H9 (cell line): ENCODE measurements around the gene RPS29. TPM values are rescaled to one million over a fixed set of nuclear protein-coding genes. Genes with fewer than 3 reads are reported as not detected.

Source experiments
- DNase-seq: peaks from one replicate; pipeline ENCODE4 v3.0.0-alpha.2; 2017
- H2AFZ ChIP-seq: one replicate; pipeline ENCODE4 v1.6.1; 2013; ENCODE audit warnings: mild to moderate bottlenecking, low read length, control low read depth, moderate library complexity
- H2AK5ac ChIP-seq: 2 replicates; pipeline ENCODE4 v1.6.1; 2013; ENCODE audit warnings: low read length, control low read depth, mixed read lengths; ENCODE audit not compliant: insufficient read length
- H2BK120ac ChIP-seq: one replicate; pipeline ENCODE4 v1.6.1; 2013; ENCODE audit warnings: low read depth, mild to moderate bottlenecking, low read length, control low read depth, inconsistent platforms; ENCODE audit not compliant: poor library complexity, severe bottlenecking
- H2BK12ac ChIP-seq: 2 replicates; pipeline ENCODE4 v1.6.1; 2013; ENCODE audit warnings: low read length, control low read depth, mixed read lengths, low read depth; ENCODE audit not compliant: insufficient read length
- H2BK15ac ChIP-seq: 2 replicates; pipeline ENCODE4 v1.6.1; 2013; ENCODE audit warnings: low read depth, low read length, control low read depth
- H2BK20ac ChIP-seq: one replicate; pipeline ENCODE4 v1.6.1; 2013; ENCODE audit warnings: low read depth, mild to moderate bottlenecking, low read length, control low read depth, inconsistent platforms; ENCODE audit not compliant: poor library complexity, severe bottlenecking
- H2BK5ac ChIP-seq: 2 replicates; pipeline ENCODE4 v1.6.1; 2013; ENCODE audit warnings: low read length, control low read depth, mixed read lengths; ENCODE audit not compliant: insufficient read length
- H3K14ac ChIP-seq: 2 replicates; pipeline ENCODE4 v1.6.1; 2013; ENCODE audit warnings: low read length, control low read depth; ENCODE audit not compliant: insufficient read depth
- H3K18ac ChIP-seq: 2 replicates; pipeline ENCODE4 v1.6.1; 2013; ENCODE audit warnings: low read depth, mild to moderate bottlenecking, mixed read lengths, low read length, control low read depth; ENCODE audit not compliant: insufficient read length
- H3K23ac ChIP-seq: 2 replicates; pipeline ENCODE4 v1.6.1; 2013; ENCODE audit warnings: low read length, control low read depth, mixed read lengths, low read depth; ENCODE audit not compliant: insufficient read length
- H3K23me2 ChIP-seq: 2 replicates; pipeline ENCODE4 v1.6.1; 2013; ENCODE audit warnings: low read depth, mild to moderate bottlenecking, mixed read lengths, low read length, control low read depth; ENCODE audit not compliant: insufficient read length, poor library complexity, severe bottlenecking
- H3K27ac ChIP-seq: 2 replicates; pipeline ENCODE4 v1.5.1; 2013; ENCODE audit warnings: low read length, control low read depth, mixed read lengths, low read depth; ENCODE audit not compliant: insufficient read length
- H3K27me3 ChIP-seq: 2 replicates; pipeline ENCODE4 v1.6.1; 2013; ENCODE audit warnings: low read length, control low read depth, inconsistent platforms; ENCODE audit not compliant: insufficient read depth
- H3K4ac ChIP-seq: 2 replicates; pipeline ENCODE4 v1.6.1; 2013; ENCODE audit warnings: low read depth, mild to moderate bottlenecking, control low read depth, inconsistent platforms, low read length, moderate library complexity
- H3K4me1 ChIP-seq: 2 replicates; pipeline ENCODE4 v1.6.1; 2013; ENCODE audit warnings: low read length, control low read depth, inconsistent platforms; ENCODE audit not compliant: insufficient read depth
- H3K4me2 ChIP-seq: 2 replicates; pipeline ENCODE4 v1.6.1; 2013; ENCODE audit warnings: low read length, control low read depth, mixed read lengths; ENCODE audit not compliant: insufficient read length, insufficient read depth
- H3K56ac ChIP-seq: 2 replicates; pipeline ENCODE4 v1.6.1; 2013; ENCODE audit warnings: low read depth, mild to moderate bottlenecking, mixed read lengths, low read length, control low read depth; ENCODE audit not compliant: insufficient read length
- H3K79me1 ChIP-seq: 2 replicates; pipeline ENCODE4 v1.6.1; 2013; ENCODE audit warnings: low read depth, mild to moderate bottlenecking, moderate library complexity, low read length, control low read depth, inconsistent platforms; ENCODE audit not compliant: insufficient read depth, poor library complexity, severe bottlenecking
- H3K79me2 ChIP-seq: 2 replicates; pipeline ENCODE4 v1.6.1; 2013; ENCODE audit warnings: low read length, control low read depth, inconsistent platforms; ENCODE audit not compliant: insufficient read depth
- H3K9ac ChIP-seq: 2 replicates; pipeline ENCODE4 v1.6.1; 2013; ENCODE audit warnings: low read length, control low read depth, mixed read lengths; ENCODE audit not compliant: insufficient read length; ENCODE audit errors: extremely low read depth
- H3K9me3 ChIP-seq: one replicate; pipeline ENCODE4 v1.6.1; 2013; ENCODE audit warnings: low read depth, low read length, inconsistent platforms; ENCODE audit not compliant: control insufficient read depth
- H3T11ph ChIP-seq: one replicate; pipeline ENCODE4 v1.6.1; 2013; ENCODE audit warnings: mild to moderate bottlenecking, low read length, control low read depth, inconsistent platforms
- H4K20me1 ChIP-seq: one replicate; pipeline ENCODE4 v1.6.1; 2013; ENCODE audit not compliant: control insufficient read depth, insufficient read length, insufficient read depth
- H4K5ac ChIP-seq: 2 replicates; pipeline ENCODE4 v1.6.1; 2013; ENCODE audit warnings: low read depth, mild to moderate bottlenecking, mixed read lengths, low read length, control low read depth; ENCODE audit not compliant: insufficient read length
- H4K8ac ChIP-seq: replicated peaks from 2 replicates; pipeline ENCODE4 v1.6.1; 2013; ENCODE audit warnings: low read length, control low read depth, mixed read lengths, low read depth; ENCODE audit not compliant: insufficient read length
- H4K91ac ChIP-seq: 2 replicates; pipeline ENCODE4 v1.6.1; 2013; ENCODE audit warnings: low read depth, mild to moderate bottlenecking, moderate library complexity, mixed read lengths, low read length, control low read depth; ENCODE audit not compliant: insufficient read length
- H3K27ac Mint-ChIP-seq, 3 experiments: 2 replicates in 2 of 3; 3 replicates in 1 of 3; pipeline ENCODE4 v1.8.0; 2020 to 2021; ENCODE audit warnings: mixed read lengths in 3 of 3, mild to moderate bottlenecking in 1 of 3, moderate library complexity in 1 of 3
- H3K27me3 Mint-ChIP-seq: 2 replicates; pipeline ENCODE4 v1.8.0; 2021; ENCODE audit warnings: low read depth, mild to moderate bottlenecking, moderate library complexity, mixed read lengths
- H3K36me3 Mint-ChIP-seq, 3 experiments: 2 replicates in 2 of 3; 3 replicates in 1 of 3; pipeline ENCODE4 v1.8.0; 2020 to 2021; ENCODE audit warnings: low read depth in 3 of 3, mixed read lengths in 3 of 3; ENCODE audit not compliant: insufficient read depth in 1 of 3
- H3K4me1 Mint-ChIP-seq, 2 experiments: 2 replicates each; pipeline ENCODE4 v1.8.0; 2020; ENCODE audit warnings: mixed read lengths in 2 of 2
- H3K4me3 Mint-ChIP-seq, 2 experiments: 2 replicates in 1 of 2; 3 replicates in 1 of 2; pipeline ENCODE4 v1.8.0; 2020 to 2021; ENCODE audit warnings: mild to moderate bottlenecking in 2 of 2, mixed read lengths in 2 of 2, moderate library complexity in 1 of 2
- H3K9me3 Mint-ChIP-seq, 2 experiments: 2 replicates in 1 of 2; 3 replicates in 1 of 2; pipeline ENCODE4 v1.8.0; 2020; ENCODE audit warnings: mild to moderate bottlenecking in 2 of 2, mixed read lengths in 2 of 2, moderate library complexity in 1 of 2
- WGBS: extraction: QIAGEN DNeasy Blood & Tissue Kit; methylation state at CpG from one replicate; pipeline ENCODE4 v1.1.7; 2013; ENCODE audit warnings: missing lambda C conversion rate, low lambda C conversion rate, mixed read lengths; ENCODE audit not compliant: insufficient read length; ENCODE audit errors: extremely low coverage; 5-methylcytosine and 5-hydroxymethylcytosine counted together
- total RNA-seq: library from RNA; stranded (reverse); gene quantifications from 2 replicates; pipeline ENCODE4 v1.2.1, GENCODE V29; 2021
- TF ChIP-seq, protein P1 (sequence below): fragments of 200-600 bp; sonication (generic); conservative IDR thresholded peaks from 3 replicates; pipeline ENCODE4 v1.8.0; 2021; ENCODE audit warnings: antibody characterized with exemption, mild to moderate bottlenecking

Gene RPS29
- total RNA-seq, 1 experiment from 2014 or later = 1,963 TPM

GRCh38 chr14:49569281-49569680 lies 16.9 kb downstream of the RPS29 start:
- no peak overlapping the region for H3K4ac ChIP-seq
- H4K8ac ChIP-seq = no peak overlapping the region
- no peaks in the 10 kb centered on the region for H3K27me3 Mint-ChIP-seq
- H3K4me1 Mint-ChIP-seq = peaks cover 0 to 6% of the 10 kb centered on the region in 2 experiments; a peak in 2 of 4 replicates
- no peak overlapping the region for H2BK12ac ChIP-seq
- no peak overlapping the region for H3K9ac ChIP-seq
- TF ChIP-seq, protein P1, sequence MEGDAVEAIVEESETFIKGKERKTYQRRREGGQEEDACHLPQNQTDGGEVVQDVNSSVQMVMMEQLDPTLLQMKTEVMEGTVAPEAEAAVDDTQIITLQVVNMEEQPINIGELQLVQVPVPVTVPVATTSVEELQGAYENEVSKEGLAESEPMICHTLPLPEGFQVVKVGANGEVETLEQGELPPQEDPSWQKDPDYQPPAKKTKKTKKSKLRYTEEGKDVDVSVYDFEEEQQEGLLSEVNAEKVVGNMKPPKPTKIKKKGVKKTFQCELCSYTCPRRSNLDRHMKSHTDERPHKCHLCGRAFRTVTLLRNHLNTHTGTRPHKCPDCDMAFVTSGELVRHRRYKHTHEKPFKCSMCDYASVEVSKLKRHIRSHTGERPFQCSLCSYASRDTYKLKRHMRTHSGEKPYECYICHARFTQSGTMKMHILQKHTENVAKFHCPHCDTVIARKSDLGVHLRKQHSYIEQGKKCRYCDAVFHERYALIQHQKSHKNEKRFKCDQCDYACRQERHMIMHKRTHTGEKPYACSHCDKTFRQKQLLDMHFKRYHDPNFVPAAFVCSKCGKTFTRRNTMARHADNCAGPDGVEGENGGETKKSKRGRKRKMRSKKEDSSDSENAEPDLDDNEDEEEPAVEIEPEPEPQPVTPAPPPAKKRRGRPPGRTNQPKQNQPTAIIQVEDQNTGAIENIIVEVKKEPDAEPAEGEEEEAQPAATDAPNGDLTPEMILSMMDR = no peak
- no peak overlapping the region for H4K5ac ChIP-seq
- no peak overlapping the region for H4K91ac ChIP-seq
- H3K27ac ChIP-seq = no peak overlapping the region
- H2BK15ac ChIP-seq = no peak overlapping the region
- no peak overlapping the region for H2AFZ ChIP-seq
- no peaks in the 10 kb centered on the region for H3K23me2 ChIP-seq
- H2BK120ac ChIP-seq = no peak overlapping the region
- H3K4me1 ChIP-seq = no peaks in the 10 kb centered on the region
- H3T11ph ChIP-seq = no peak overlapping the region
- H2AK5ac ChIP-seq = no peak overlapping the region
- H3K18ac ChIP-seq = no peak overlapping the region
- no peaks in the 10 kb centered on the region for H3K27me3 ChIP-seq
- H3K14ac ChIP-seq = no peak overlapping the region
- no peaks in the 10 kb centered on the region for H4K20me1 ChIP-seq
- H3K4me2 ChIP-seq = no peak overlapping the region
- no peak for DNase-seq
- H2BK5ac ChIP-seq = no peak overlapping the region
- no peaks in the 10 kb centered on the region for H3K9me3 ChIP-seq
- no peak overlapping the region for H3K4me3 Mint-ChIP-seq
- H3K56ac ChIP-seq = no peak overlapping the region
- peaks cover 5 to 8% of the 10 kb centered on the region in 2 experiments; a peak in 4 of 5 replicates for H3K9me3 Mint-ChIP-seq
- no peak overlapping the region for H3K27ac Mint-ChIP-seq
- no peaks in the 10 kb centered on the region for H3K79me1 ChIP-seq
- no peaks in the 10 kb centered on the region for H3K79me2 ChIP-seq
- peaks cover 25 to 31% (median 26%) of the 10 kb centered on the region in 3 experiments for H3K36me3 Mint-ChIP-seq
- WGBS = no CpG with 5 or more reads among the region's 3 CpGs
- H2BK20ac ChIP-seq = no peak overlapping the region
- no peak overlapping the region for H3K23ac ChIP-seq
